ENCODE data around the gene NUP133.

The NUP133 gene

GRCh38 chr1:229432116-229432461 is 76.1 kb downstream of the NUP133 start:
- Histone ChIP-seq H3K4me3 (peak overlapping the region; percentile 61), H3K27ac (no peak overlapping the region)
- TF ChIP-seq CTCF (IDR thresholded peaks at IDR 0.05), result no peak
- no peak for DNase-seq (ENCODE audit: low spot score)

GRCh38 chr1:229431284-229432115 is 76.6 kb downstream of the NUP133 start:
- H3K4me3 ChIP-seq, result peak overlapping the region; percentile 61
- TF ChIP-seq CTCF (IDR thresholded peaks at IDR 0.05), result no peak
- no peak overlapping the region for H3K27ac ChIP-seq
- DNase-seq (ENCODE audit: low spot score), result no peak

DNA sequence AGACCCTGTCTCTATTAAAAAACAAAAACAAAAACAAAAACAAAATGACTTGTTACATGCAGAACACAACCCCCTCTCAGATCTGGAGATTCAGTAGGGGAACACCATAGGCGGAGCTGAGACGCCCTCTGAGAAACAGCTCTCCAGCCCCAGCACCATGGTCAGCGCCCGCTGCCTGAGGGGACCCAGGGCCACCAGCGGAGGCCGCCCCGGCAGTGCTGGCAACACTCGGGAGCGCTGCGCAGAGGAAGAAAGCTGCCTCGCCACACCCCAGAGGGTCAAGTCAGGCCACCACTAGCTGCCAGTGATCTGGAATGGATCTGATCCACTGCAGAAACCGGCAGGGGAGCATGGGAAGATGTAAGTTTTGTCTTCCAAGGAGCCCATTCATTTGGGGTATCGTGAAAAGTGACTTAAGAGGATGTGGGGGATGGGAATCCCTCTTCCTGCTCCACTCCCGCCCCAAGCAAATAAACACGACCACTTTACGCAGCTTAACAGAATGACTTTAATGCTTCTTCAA is 77.3 kb downstream of the NUP133 start:
- H3K4me3 ChIP-seq, result peak overlapping the region; percentile 61
- no peak for TF ChIP-seq CTCF (IDR thresholded peaks at IDR 0.05)
- H3K27ac ChIP-seq, result no peak overlapping the region
- no peak for DNase-seq (ENCODE audit: low spot score)

- DNase-seq (ENCODE audit: low spot score), result no peak
- TF ChIP-seq CTCF (IDR thresholded peaks at IDR 0.05), result no peak
- Histone ChIP-seq H3K27ac (no peak overlapping the region), H3K4me3 (no peak overlapping the region)
These were observed 79.9 kb downstream of the NUP133 start for GRCh38 chr1:229428256-229428655.

DNA sequence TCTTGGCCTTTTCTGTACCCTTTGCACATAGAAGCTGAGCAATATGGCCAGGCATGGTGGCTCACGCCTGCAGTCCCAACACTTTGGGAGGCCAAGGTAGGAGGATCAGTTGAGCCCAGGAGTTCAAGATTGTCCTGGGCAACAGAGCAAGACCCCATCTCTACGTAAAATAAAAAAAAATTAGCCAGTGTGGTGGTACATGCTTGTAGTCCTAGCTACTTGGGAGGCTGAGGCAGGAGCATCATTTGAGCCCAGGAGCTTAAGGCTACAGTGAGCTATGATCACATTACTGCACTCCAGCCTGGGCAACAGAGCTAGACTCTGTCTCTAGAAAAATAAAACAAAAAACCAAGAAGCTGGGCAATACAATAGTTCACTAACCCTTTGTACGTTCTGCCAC is 80.6 kb downstream of the NUP133 start:
- no peak overlapping the region for H3K4me3 ChIP-seq
- no peak overlapping the region for H3K27ac ChIP-seq
- no peak for TF ChIP-seq CTCF (IDR thresholded peaks at IDR 0.05)
- DNase-seq (ENCODE audit: low spot score), result no peak

DNA sequence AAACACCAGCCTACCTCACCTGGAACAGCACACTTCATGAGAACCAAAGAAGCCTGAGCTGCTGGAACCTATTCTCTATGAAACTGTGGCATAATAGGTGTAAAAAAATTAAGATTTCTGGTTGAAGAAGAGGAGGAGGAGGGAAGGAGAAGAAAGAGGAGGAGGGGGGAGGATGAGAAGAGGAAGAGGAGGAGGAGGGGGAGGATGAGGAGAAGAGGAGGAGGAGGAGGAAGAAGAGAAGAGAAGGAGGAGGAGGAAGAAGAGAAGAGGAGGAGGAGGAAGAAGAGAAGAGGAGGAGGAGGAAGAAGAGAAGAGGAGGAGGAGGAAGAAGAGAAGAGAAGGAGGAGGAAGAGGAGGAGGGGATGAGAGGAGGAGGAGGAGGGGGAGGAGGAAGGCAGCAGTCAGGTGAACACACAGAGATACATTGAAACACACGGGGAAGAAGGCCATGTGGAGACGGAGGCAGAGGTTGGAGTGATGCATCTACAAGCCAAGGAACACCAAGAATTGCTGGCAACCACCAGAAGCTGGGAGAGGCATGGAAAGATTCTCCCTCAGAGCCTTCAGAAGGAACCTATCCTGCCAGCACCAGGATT is 82.5 kb downstream of the NUP133 start:
- no peak for TF ChIP-seq CTCF (IDR thresholded peaks at IDR 0.05)
- Histone ChIP-seq H3K27ac (no peak overlapping the region), H3K4me3 (no peak overlapping the region)
- DNase-seq (ENCODE audit: low spot score), result no peak

DNA sequence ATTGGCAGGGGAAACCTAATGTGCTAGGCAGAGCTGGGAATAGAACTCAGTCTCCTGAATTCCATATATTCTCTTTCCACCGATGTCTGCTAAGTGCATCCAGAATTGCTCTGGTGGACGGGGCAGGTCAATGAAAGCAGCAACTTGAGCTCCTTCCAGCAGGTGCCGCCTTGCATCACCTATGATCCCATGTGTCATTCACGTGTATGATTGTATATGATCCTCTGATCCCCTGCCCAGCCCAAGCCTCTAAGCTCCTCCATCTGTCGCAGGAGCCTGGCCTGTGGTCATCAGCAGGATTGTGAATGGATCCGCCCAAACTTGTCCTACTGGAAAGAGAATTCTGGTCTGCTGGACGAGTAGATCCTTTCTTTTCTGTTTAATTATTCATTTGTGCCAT is 87.4 kb downstream of the NUP133 start:
- DNase-seq (ENCODE audit: low spot score), result no peak
- no peak for TF ChIP-seq CTCF (IDR thresholded peaks at IDR 0.05)

More for the DNA sequence above, 87.4 kb downstream of the NUP133 start:
- Histone ChIP-seq H3K27ac (no peak overlapping the region), H3K4me3 (no peak overlapping the region)
